HEK293 (cell line): ENCODE results near the gene IFI30.

Experiments used
- CTCF ChIA-PET: fragments of 350-600 bp; formaldehyde crosslinking; extraction: SDS; loops from one replicate; lab custom pipeline; 2021; ENCODE audit warnings: antibody characterized with exemption; lab: Yijun Ruan, JAX
- POLR2A ChIA-PET: fragments of 300-600 bp; formaldehyde crosslinking; extraction: SDS; loops from one replicate; lab custom pipeline; 2020; ENCODE audit warnings: antibody characterized with exemption, inconsistent platforms; lab: Yijun Ruan, JAX
- H3K27ac ChIP-seq: fragments of 200-500 bp; sonication (Bioruptor generic); 2 replicates; pipeline ENCODE4 v1.5.1; 2014; ENCODE audit warnings: low read depth, low read length, control low read depth, inconsistent platforms; ENCODE audit errors: extremely low read depth
- H3K36me3 ChIP-seq, 2 experiments: fragments of 200-500 bp in 1 of 2; sonication (Bioruptor generic) in 1 of 2; 1 replicate in 1 of 2; 2 replicates in 1 of 2; pipeline ENCODE4 v1.5.1; 2014 to 2017; ENCODE audit warnings: inconsistent platforms in 2 of 2, low read length in 2 of 2; ENCODE audit not compliant: control insufficient read depth in 2 of 2, insufficient read depth in 1 of 2
- H3K4me1 ChIP-seq: fragments of 200-500 bp; sonication (Bioruptor generic); 2 replicates; pipeline ENCODE4 v1.5.1; 2014; ENCODE audit warnings: mild to moderate bottlenecking, low read length, inconsistent platforms; ENCODE audit not compliant: control insufficient read depth, insufficient read depth
- H3K4me3 ChIP-seq: 2 replicates; pipeline ENCODE4 v1.5.1; 2011; ENCODE audit warnings: low read depth, mild to moderate bottlenecking, control low read depth, low read length, moderate library complexity
- H3K9me3 ChIP-seq: fragments of 200-500 bp; sonication (Bioruptor generic); 2 replicates; pipeline ENCODE4 v1.5.1; 2014; ENCODE audit warnings: low read depth, low read length, inconsistent platforms; ENCODE audit not compliant: control insufficient read depth, insufficient read depth
- ATF2 ChIP-seq: fragments of 450-650 bp; formaldehyde crosslinking; IDR thresholded peaks from 2 replicates; pipeline ENCODE4 v1.5.1; 2016; ENCODE audit warnings: missing biosample characterization, missing genetic modification characterization, low read depth
- KLF9 ChIP-seq: fragments of 450-650 bp; formaldehyde crosslinking; IDR thresholded peaks from 2 replicates; pipeline ENCODE4 v1.5.1; 2016; ENCODE audit warnings: missing biosample characterization, missing genetic modification characterization, low read depth
- PRDM2 ChIP-seq: fragments of 450-650 bp; formaldehyde crosslinking; IDR thresholded peaks from 2 replicates; pipeline ENCODE4 v1.5.1; 2016; ENCODE audit warnings: missing biosample characterization, missing genetic modification characterization, borderline replicate concordance
- RBAK ChIP-seq: fragments of 450-650 bp; formaldehyde crosslinking; IDR thresholded peaks from 2 replicates; pipeline ENCODE4 v1.5.1; 2016; ENCODE audit warnings: missing biosample characterization, missing genetic modification characterization
- REST ChIP-seq: fragments of 450-650 bp; formaldehyde crosslinking; IDR thresholded peaks from 2 replicates; pipeline ENCODE4 v1.5.1; 2016; ENCODE audit warnings: missing biosample characterization, missing genetic modification characterization
- ZFP3 ChIP-seq: fragments of 450-650 bp; formaldehyde crosslinking; IDR thresholded peaks from 2 replicates; pipeline ENCODE4 v1.5.1; 2016; ENCODE audit warnings: low read depth, missing biosample characterization, missing genetic modification characterization
- ZNF121 ChIP-seq: fragments of 450-650 bp; formaldehyde crosslinking; IDR thresholded peaks from 2 replicates; pipeline ENCODE4 v1.5.1; 2016; ENCODE audit warnings: missing biosample characterization, missing genetic modification characterization
- ZNF16 ChIP-seq: fragments of 450-650 bp; formaldehyde crosslinking; IDR thresholded peaks from 2 replicates; pipeline ENCODE4 v1.5.1; 2016; ENCODE audit warnings: low read depth, missing biosample characterization, missing genetic modification characterization
- ZNF184 ChIP-seq: fragments of 450-650 bp; IDR thresholded peaks from 2 replicates; pipeline ENCODE4 v1.5.1; 2018; ENCODE audit warnings: missing biosample characterization, mild to moderate bottlenecking, missing genetic modification characterization
- ZNF19 ChIP-seq: fragments of 450-650 bp; formaldehyde crosslinking; IDR thresholded peaks from 2 replicates; pipeline ENCODE4; 2016; ENCODE audit warnings: missing biosample characterization, missing genetic modification characterization, low read depth
- ZNF202 ChIP-seq: fragments of 450-650 bp; formaldehyde crosslinking; IDR thresholded peaks from 2 replicates; pipeline ENCODE4 v1.5.1; 2016; ENCODE audit warnings: missing biosample characterization, missing genetic modification characterization, borderline replicate concordance
- ZNF24 ChIP-seq: fragments of 450-650 bp; formaldehyde crosslinking; IDR thresholded peaks from 2 replicates; pipeline ENCODE4 v1.5.1; 2016; ENCODE audit warnings: missing biosample characterization, missing genetic modification characterization
- ZNF292 ChIP-seq: fragments of 450-650 bp; formaldehyde crosslinking; IDR thresholded peaks from 2 replicates; pipeline ENCODE4 v1.5.1; 2016; ENCODE audit warnings: low read depth, missing biosample characterization, missing genetic modification characterization, borderline replicate concordance
- ZNF426 ChIP-seq: fragments of 450-650 bp; formaldehyde crosslinking; IDR thresholded peaks from 2 replicates; pipeline ENCODE4 v1.5.1; 2017; ENCODE audit warnings: missing biosample characterization, missing genetic modification characterization, mild to moderate bottlenecking, inconsistent platforms, moderate library complexity
- ZNF514 ChIP-seq: fragments of 450-650 bp; formaldehyde crosslinking; IDR thresholded peaks from 2 replicates; pipeline ENCODE4 v1.5.1; 2016; ENCODE audit warnings: missing biosample characterization, missing genetic modification characterization
- ZNF529 ChIP-seq: fragments of 450-650 bp; formaldehyde crosslinking; IDR thresholded peaks from 2 replicates; pipeline ENCODE4 v1.5.1; 2017; ENCODE audit warnings: missing genetic modification characterization, missing biosample characterization; ENCODE audit not compliant: insufficient replicate concordance
- ZNF558 ChIP-seq: fragments of 450-650 bp; formaldehyde crosslinking; IDR thresholded peaks from 2 replicates; pipeline ENCODE4 v1.5.1; 2016; ENCODE audit warnings: missing biosample characterization, missing genetic modification characterization
- ZNF621 ChIP-seq: fragments of 450-650 bp; formaldehyde crosslinking; IDR thresholded peaks from 2 replicates; pipeline ENCODE4 v1.5.1; 2017; ENCODE audit warnings: missing biosample characterization, missing genetic modification characterization
- ZNF837 ChIP-seq: fragments of 450-650 bp; formaldehyde crosslinking; IDR thresholded peaks from 2 replicates; pipeline ENCODE4 v1.5.1; 2016; ENCODE audit warnings: missing biosample characterization, missing genetic modification characterization

The IFI30 gene

GRCh38 chr19:18197941-18198340 lies 24.3 kb downstream of the IFI30 start:
- Histone ChIP-seq H3K9me3 (no peaks in the 10 kb centered on the region), H3K4me3 (no peak overlapping the region), H3K27ac (no peak overlapping the region), H3K4me1 (no peaks in the 10 kb centered on the region), H3K36me3 (peaks cover 4 to 32% of the 10 kb centered on the region in 2 experiments; a peak in 2 of 3 replicates)
- ChIA-PET POLR2A (interaction anchor here (0.6 to 1.1 kb wide), 2 partner anchors 84 to 379 kb away, joined by 3 read pairs; partner anchors contain the start of gene JUND), CTCF (interaction anchor here (1.7 kb wide), 1 partner anchor 54 kb away, joined by 4 read pairs; no protein-coding TSS in a partner anchor)
- peak; percentile 58; the same call in 1 of the 2 replicates for TF ChIP-seq ZNF16 (tag by site-specific recombination)
- TF ChIP-seq ATF2 (tag by site-specific recombination): no peak
- no peak for TF ChIP-seq ZNF529 (tag by site-specific recombination)
- TF ChIP-seq ZNF24: no peak
- TF ChIP-seq ZNF837 (tag by site-specific recombination): no peak
- TF ChIP-seq ZNF558 (tag by site-specific recombination): peak; percentile 66
- no peak for TF ChIP-seq ZNF184 (tag by site-specific recombination)

- Histone ChIP-seq H3K9me3 (no peaks in the 10 kb centered on the region), H3K4me1 (no peaks in the 10 kb centered on the region), H3K27ac (no peak overlapping the region), H3K36me3 (peaks cover 4 to 32% of the 10 kb centered on the region in 2 experiments; a peak in 2 of 3 replicates), H3K4me3 (no peak overlapping the region)
- CTCF ChIA-PET: interaction anchor here (1.7 kb wide), 1 partner anchor 54 kb away, joined by 4 read pairs; no protein-coding TSS in a partner anchor
- POLR2A ChIA-PET: interaction anchor here (0.6 to 1.1 kb wide), 2 partner anchors 83 to 379 kb away, joined by 3 read pairs; partner anchors contain the start of gene JUND
- TF ChIP-seq ZFP3 (peak; percentile 90), ZNF621 (tag by site-specific recombination) (no peak)
Observed at GRCh38 chr19:18198374-18198773, 24.8 kb downstream of the IFI30 start.

GRCh38 chr19:18202397-18202777 lies 28.8 kb downstream of the IFI30 start:
- Histone ChIP-seq H3K27ac (no peak overlapping the region), H3K4me3 (no peak overlapping the region), H3K9me3 (no peaks in the 10 kb centered on the region), H3K4me1 (peaks cover 8% of the 10 kb centered on the region), H3K36me3 (peaks cover 4 to 20% of the 10 kb centered on the region in 2 experiments; a peak in 2 of 3 replicates)
- POLR2A ChIA-PET: interaction anchor here (0.6 to 1.0 kb wide), 2 partner anchors 79 to 244 kb away, joined by 3 to 4 read pairs; partner anchors contain the start of gene JUND
- CTCF ChIA-PET: interaction anchor here (1.5 kb wide), 1 partner anchor 89 kb away, joined by 5 read pairs; no protein-coding TSS in a partner anchor
- TF ChIP-seq ZNF426 (tag by site-specific recombination) (no peak), ZNF202 (tag by site-specific recombination) (no peak), ZNF184 (tag by site-specific recombination) (no peak), ZNF292 (tag by site-specific recombination) (no peak), ZNF19 (tag by site-specific recombination) (no peak), ZNF514 (tag by site-specific recombination) (no peak), PRDM2 (tag by site-specific recombination) (no peak), ZNF121 (tag by site-specific recombination) (no peak), RBAK (no peak), REST (tag by site-specific recombination) (no peak), KLF9 (no peak)
